ENCODE results near the gene RBPJL.

Gene RBPJL

GRCh38 chr20:45293041-45294002, 13.3 kb upstream of the RBPJL start:
- peak; percentile 91 for DNase-seq

GRCh38 chr20:45294003-45294368, 12.7 kb upstream of the RBPJL start:
- DNase-seq = no peak

DNA sequence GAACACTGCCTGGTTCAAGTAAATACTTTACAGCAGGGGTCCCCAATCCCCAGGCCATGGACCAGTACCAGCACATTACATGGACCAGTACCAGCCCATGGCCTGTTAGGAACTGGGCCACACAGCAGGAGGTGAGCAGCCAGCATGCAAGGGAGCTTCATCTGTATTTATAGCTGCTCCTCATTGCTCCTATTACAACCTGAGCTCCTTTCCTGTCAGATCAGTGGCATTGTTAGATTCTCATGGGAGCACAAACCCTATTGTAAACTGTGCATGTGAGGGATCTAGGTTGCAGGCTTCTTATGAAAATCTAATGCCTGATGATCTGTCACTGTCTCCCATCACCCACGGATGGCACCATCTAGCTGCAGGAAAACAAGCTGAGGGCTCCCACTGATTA, 12.0 kb upstream of the RBPJL start:
- no peak for DNase-seq

DNA sequence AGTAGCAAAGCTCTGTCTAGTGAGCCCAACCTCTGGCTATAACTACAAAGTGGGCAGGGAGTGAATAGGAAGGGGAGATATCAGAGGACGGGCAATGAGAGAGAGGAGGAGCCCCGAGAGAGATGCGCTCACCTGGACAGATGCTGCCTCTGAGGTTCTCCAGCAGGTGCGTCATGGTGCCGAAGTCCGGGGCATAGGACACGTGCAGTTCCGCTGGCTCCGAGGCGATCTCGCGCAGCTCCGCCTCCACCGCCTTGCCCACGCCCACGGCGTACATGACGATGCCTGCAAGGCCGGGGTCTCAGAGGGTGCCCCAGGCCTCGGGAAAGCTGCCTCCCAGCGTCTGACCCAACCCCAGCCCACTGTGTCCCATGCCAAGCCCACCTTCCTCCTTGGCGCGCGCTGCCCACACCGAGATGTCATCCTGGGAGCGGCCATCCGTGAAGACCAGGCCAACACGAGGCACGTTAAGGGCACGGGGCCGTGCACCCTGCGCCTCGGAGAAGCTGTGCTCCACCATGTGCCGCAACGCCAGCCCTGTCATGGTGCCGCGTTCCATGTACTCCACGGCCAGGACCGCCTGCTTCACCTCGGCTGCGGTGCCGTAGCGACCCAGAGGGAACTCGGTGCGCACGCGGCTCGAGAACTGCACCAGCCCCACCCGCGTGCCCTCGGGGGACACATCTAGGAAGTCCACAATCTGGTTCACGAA, 8.7 kb upstream of the RBPJL start:
- DNase-seq = no peak

DNA sequence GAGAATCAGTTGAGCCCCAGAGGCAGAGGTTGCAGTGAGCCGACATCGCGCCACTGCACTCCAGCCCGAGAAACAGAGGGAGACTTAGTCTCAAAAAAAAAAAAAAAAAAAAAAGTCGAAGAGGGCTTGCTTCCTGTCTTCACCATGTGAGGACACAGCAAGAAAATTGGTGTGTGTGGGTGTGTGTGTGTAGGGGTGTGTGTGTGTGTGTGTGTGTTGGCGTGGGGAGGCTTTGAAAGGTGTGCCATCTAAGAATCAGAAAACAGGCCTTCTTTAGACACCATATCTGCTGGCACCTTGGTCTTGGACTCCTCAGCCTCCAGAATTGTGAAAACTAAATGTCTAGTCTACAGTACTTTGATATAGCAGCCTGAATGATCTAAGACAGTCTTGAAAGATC, 6.9 kb upstream of the RBPJL start:
- DNase-seq = no peak

- peak; percentile 91 for DNase-seq
Observed at GRCh38 chr20:45300961-45301360, 5.7 kb upstream of the RBPJL start.

DNA sequence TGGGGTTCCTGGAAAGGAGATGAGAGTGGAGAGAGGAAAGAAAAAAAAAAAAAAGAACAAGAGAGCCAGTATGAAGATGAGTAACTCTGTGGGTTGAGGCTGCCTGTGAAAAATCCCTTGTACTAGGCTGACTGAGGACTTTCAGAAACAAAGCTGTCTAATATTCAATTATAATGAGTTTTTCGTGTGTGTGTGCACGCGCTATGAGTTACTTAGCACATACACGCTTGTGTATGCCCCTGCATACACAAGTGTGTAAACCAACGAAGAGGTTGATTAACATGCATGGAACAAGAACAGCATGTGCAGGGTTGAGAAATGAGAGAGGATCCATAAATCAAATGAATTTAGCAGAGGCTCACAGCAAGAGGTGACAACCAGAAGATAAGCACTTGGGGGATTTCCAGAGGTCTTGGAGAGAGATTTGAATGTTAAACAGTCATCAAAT, 4.8 kb upstream of the RBPJL start:
- no peak for DNase-seq

GRCh38 chr20:45303586-45304463, 2.8 kb upstream of the RBPJL start:
- no peak for DNase-seq

GRCh38 chr20:45304464-45304999, 2.1 kb upstream of the RBPJL start:
- DNase-seq = no peak

DNA sequence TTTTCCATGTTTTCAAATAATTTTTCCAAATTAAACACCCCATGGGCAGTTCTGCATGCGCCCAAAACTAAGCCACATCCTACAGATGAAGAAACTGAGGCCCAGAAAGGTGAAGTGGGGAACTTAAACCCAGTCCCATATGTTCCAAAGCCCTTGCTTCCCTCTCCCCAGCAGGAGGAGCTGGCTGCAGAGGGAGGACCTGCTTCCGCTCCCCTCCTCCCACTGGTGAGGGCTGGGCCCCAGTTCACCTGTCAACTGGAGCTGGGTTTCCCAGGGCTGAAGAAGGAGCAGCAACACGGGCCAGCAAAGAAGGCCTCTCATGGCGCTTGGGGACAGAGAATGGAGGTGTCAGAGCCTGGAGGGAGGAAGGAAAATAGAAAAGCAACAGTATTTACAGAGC, 1.4 kb upstream of the RBPJL start:
- DNase-seq = no peak

DNA sequence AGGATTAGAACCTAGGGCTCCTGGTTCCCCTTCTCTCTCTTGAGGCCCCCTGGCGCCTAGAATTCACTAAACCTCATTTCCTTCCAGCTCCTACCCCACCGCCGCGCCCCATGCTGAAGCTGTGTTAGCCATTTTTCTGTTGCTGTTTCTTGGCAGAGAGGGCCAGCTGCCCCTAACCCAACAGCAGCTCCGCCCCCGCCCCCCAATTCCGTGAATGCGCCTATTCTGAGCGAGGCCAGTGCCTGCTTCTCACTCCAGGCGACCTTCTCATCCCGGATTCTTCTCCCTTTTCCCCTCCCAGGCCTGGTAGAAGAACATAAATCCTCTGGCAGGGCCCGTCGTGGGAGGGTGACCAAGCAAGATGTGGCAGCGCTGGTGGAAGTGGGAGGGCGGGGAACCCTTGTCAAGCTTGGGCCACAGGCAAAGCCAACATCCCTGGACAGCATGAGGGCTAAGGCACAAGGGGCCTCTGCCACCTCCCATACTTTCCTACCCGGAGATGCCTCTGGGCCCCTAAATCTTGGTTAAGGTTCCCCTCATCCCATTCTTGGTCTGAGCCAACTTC, 518 bp downstream of the RBPJL start:
- no peak for DNase-seq

DNA sequence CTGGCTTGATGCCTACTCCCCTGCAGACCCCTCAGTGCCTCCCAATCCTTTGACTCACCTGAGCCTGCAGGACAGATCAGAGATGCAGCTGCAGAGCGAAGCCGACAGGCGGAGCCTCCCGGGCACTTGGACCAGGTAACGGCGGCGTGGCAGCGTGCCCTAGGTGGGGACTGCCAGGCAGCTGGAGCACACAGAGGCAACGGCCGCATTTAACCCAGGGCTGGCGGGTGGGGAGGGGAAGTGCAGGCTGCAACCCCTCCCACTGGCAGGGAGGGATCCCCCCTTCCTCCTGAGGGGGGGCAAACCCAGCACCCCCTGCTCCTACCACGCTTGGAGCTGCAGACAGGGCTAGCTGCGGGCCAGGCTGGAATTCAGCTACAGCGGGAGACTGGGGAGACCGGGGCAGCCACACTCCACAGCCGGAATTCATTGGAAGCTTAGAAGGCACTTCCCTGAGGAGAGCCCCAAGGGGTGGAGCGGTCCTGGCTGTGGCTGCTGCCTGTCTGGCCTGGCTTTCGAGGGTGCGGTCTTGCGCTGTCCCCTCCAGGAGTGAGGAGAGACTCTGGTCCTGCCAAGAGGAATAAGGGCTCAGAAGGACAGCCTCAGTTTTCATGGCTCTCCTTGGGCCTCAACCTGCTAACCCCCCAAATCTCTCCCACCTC, 1.6 kb downstream of the RBPJL start, which contains the start of gene MATN4:
MATN4 (minus strand) TSS at position 183 of the 662 bp plus-strand sequence. CDS start 2,717 bp downstream, outside the sequence.
- DNase-seq = no peak

DNA sequence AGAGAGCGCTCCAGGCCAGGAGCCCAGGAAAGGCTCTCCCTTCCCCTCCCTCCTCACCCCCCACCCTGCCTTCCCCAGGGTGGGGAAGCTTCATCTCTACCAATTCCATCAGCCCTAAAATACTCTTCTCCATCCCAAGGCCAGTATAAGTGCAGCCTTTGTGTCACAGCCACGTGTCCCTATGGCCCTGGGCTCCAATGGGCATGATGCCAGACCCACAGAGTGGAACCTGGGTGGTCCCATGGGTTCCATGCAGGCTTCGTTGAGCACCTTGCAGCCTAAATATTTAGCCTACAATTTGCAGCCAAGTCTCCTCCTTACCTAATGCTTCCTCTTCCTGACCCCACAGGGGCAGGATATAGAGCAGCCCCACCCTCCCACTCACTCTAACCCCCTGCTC, 2.4 kb downstream of the RBPJL start:
- DNase-seq = no peak

GRCh38 chr20:45311589-45312211, 5.1 kb downstream of the RBPJL start:
- peak; percentile 88 for DNase-seq

- DNase-seq = no peak
Observed at GRCh38 chr20:45312241-45312640, 5.6 kb downstream of the RBPJL start.

DNA sequence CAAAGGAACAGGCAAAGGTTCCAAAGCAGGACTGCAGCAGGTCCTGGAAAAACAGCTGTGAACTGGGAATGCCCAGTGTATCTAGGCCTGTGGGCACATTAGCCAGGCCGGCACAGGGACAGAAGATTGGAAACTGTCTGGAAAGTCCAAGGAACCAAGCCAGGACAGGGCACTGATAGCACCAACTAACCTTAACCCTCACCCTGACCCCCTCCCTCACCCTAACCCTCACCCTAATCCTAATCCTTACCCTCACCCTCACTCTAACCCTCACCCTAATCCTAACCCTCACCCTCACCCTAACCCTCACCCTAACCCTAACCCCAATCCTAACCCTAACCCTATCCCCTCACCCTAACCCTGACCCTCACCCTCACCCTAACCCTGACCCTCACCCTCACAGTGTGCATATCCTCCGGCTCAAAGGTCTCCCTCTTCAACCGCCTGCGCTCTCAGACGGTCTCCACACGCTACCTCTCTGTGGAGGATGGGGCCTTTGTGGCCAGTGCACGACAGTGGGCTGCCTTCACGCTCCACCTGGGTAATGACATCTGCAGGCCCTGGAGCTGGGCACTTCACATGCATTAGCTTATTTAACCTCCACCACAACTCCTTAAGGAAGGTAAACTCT, 6.5 kb downstream of the RBPJL start:
- no peak for DNase-seq

DNA sequence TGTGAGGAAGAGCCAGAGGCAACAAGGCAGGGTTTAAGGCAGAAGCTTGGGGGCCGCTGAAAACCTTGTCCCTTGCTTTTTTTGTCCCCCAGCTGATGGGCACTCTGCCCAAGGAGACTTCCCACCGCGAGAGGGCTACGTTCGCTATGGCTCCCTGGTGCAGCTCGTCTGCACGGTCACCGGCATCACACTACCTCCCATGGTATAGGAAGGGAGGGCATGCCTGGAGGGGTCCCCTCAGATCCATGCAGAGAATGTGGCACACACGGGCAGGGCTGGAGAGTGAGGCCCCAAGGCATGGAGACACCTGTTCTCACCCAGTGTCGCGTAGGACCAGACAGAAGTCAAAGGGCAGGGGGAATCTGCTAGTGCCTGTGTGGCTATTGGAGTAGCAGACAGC, 7.3 kb downstream of the RBPJL start:
- no peak for DNase-seq

- DNase-seq = no peak
Observed at GRCh38 chr20:45315672-45316071, 9.0 kb downstream of the RBPJL start.

DNA sequence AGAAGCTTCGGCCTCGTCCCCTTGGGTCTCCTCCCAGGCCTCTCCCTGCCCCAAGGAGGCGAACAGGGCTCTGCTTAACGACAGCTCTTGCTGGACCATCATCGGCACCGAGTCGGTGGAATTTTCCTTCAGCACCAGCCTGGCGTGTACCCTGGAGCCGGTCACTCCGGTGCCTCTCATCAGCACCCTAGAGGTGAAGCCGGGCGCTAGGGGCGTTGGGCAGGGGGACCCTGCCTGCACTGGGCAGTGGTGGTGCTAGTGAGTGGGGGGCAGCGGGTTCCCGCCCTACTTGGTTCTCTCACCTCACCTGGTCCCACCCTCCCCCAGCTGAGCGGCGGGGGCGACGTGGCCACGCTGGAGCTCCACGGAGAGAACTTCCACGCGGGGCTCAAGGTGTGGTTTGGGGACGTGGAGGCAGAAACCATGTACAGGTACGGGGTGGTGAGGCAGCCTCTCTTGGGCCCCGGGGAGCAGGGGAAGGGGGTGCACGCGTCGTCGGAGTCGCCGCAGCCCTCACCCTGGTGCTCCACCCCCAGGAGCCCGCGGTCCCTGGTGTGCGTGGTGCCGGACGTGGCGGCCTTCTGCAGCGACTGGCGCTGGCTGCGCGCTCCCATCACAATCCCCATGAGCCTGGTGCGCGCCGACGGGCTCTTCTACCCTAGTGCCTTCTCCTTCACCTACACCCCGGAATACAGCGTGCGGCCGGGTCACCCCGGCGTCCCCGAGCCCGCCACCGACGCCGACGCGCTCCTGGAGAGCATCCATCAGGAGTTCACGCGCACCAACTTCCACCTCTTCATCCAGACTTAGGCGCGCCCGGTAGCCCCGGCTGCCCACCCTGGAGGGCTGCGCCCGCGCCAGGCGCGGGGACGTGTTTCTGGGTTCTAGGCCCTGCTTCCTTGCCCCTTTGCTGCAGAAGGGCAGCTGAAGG, 9.8 kb downstream of the RBPJL start:
- no peak for DNase-seq

- DNase-seq = no peak
Observed at GRCh38 chr20:45317826-45318225, 11.2 kb downstream of the RBPJL start.
